ENCODE measurements around the gene ACBD4.

- no peak for TF ChIP-seq CTCF (IDR thresholded peaks at IDR 0.05; ENCODE audit: low read depth, low read length, poor library complexity, severe bottlenecking)
- TF ChIP-seq EZH2phosphoT487 (IDR thresholded peaks at IDR 0.05; ENCODE audit: borderline replicate concordance, low read length): no peak
These were observed 29.4 kb upstream of the ACBD4 start for GRCh38 chr17:45106096-45106495.

All from DOHH2 (cell line).